ENCODE data around the gene PIGS.
A peak's percentile ranks its signal among the peaks of the same experiment; 100 is the strongest.

DNA sequence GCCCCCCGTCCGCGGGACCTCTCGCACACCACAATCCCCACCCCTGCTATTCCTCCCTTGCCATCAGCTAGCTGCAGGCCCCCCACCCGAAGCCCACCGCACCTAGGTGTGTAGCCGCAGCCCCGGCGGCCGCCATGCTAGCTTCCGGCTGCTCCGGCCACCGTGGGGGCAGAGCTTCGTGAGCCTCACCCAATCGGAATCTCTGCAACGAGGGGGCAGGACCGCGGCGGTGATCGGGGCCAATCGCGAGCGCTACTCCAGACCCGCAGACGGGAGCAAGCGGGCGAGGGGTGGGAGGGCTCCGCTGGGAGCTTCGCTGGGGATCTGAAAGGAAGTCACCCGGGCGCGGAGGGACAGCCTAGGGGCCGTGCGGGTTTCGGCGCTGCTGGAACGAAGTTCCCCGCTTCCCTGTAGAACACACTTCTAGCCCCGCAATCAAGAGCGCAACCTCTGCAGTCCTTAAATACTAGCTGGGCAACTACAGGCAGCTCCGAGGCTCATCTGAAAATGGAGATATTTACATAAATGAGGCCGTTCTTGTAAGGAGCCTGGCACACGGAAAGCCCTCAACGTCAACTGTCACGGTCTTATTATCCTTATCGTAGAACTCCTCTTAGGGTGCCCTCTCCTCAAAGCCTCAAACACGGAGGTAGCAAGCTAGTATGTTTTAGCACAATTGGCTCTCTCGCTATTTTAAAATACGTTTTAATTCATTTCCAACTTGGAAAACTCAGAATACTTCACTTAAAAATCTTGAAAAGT is at the start of gene PIGS:
- TF ChIP-seq, protein P1, sequence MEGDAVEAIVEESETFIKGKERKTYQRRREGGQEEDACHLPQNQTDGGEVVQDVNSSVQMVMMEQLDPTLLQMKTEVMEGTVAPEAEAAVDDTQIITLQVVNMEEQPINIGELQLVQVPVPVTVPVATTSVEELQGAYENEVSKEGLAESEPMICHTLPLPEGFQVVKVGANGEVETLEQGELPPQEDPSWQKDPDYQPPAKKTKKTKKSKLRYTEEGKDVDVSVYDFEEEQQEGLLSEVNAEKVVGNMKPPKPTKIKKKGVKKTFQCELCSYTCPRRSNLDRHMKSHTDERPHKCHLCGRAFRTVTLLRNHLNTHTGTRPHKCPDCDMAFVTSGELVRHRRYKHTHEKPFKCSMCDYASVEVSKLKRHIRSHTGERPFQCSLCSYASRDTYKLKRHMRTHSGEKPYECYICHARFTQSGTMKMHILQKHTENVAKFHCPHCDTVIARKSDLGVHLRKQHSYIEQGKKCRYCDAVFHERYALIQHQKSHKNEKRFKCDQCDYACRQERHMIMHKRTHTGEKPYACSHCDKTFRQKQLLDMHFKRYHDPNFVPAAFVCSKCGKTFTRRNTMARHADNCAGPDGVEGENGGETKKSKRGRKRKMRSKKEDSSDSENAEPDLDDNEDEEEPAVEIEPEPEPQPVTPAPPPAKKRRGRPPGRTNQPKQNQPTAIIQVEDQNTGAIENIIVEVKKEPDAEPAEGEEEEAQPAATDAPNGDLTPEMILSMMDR (IDR thresholded peaks at IDR 0.05): no peak
- peak; percentile 71 to 80 for TF ChIP-seq POLR2A (IDR thresholded peaks at IDR 0.05)
